Endothelial cell (in vitro differentiated cells): ENCODE data around the gene NOTCH3. TPM values are rescaled to one million over a fixed set of nuclear protein-coding genes. Genes with fewer than 3 reads are reported as not detected.
A peak's percentile ranks its signal among the peaks of the same experiment; 100 is the strongest.

Experiments
- DNase-seq: peaks from one replicate; pipeline ENCODE4 v3.0.0; 2021; ENCODE audit warnings: low spot score
- H3K27ac Mint-ChIP-seq: one replicate; pipeline ENCODE4 v1.8.0; 2021; ENCODE audit warnings: mixed read lengths, inconsistent platforms; ENCODE audit not compliant: unreplicated experiment
- H3K27me3 Mint-ChIP-seq: one replicate; pipeline ENCODE4 v1.8.0; 2021; ENCODE audit warnings: mild to moderate bottlenecking, moderate library complexity, mixed read lengths, inconsistent platforms; ENCODE audit not compliant: unreplicated experiment
- H3K36me3 Mint-ChIP-seq: one replicate; pipeline ENCODE4 v1.8.0; 2021; ENCODE audit warnings: mild to moderate bottlenecking, low read depth, mixed read lengths, inconsistent platforms; ENCODE audit not compliant: unreplicated experiment
- H3K4me1 Mint-ChIP-seq: one replicate; pipeline ENCODE4 v1.8.0; 2021; ENCODE audit warnings: mild to moderate bottlenecking, mixed read lengths, inconsistent platforms; ENCODE audit not compliant: unreplicated experiment
- H3K4me3 Mint-ChIP-seq: one replicate; pipeline ENCODE4 v1.8.0; 2021; ENCODE audit warnings: mild to moderate bottlenecking, mixed read lengths, inconsistent platforms; ENCODE audit not compliant: unreplicated experiment
- H3K9me3 Mint-ChIP-seq: one replicate; pipeline ENCODE4 v1.8.0; 2021; ENCODE audit warnings: mixed read lengths, inconsistent platforms; ENCODE audit not compliant: unreplicated experiment
- CTCF ChIP-seq: fragments of 200-600 bp; sonication (generic); IDR thresholded peaks from one replicate; pipeline ENCODE4 v1.5.0; 2021; ENCODE audit warnings: antibody characterized with exemption; ENCODE audit not compliant: unreplicated experiment
- total RNA-seq: library from RNA; stranded (reverse); fragmentation: NEBNext Ultra II Directional; extraction: Animal tissue kit (Norgen Biotek cat#: 25700); gene quantifications from one replicate; pipeline ENCODE4 v1.2.1, GENCODE V29; 2021; ENCODE audit not compliant: unreplicated experiment

NOTCH3 gene
- total RNA-seq, 1 donor from 2014 or later, result 96.8 TPM

- TF ChIP-seq CTCF, result no peak
- Mint-ChIP-seq H3K27me3 (peaks cover 8% of the 10 kb centered on the region), H3K27ac (no peak overlapping the region), H3K4me3 (peak overlapping the region; percentile 70), H3K4me1 (no peaks in the 10 kb centered on the region), H3K9me3 (no peaks in the 10 kb centered on the region), H3K36me3 (peaks cover 32% of the 10 kb centered on the region)
- DNase-seq, result no peak
Measured at GRCh38 chr19:15180451-15181390, 20.1 kb downstream of the NOTCH3 start.

- TF ChIP-seq CTCF, result no peak
- no peak for DNase-seq
- Mint-ChIP-seq H3K9me3 (no peaks in the 10 kb centered on the region), H3K4me1 (no peaks in the 10 kb centered on the region), H3K27ac (no peak overlapping the region), H3K27me3 (peaks cover 7% of the 10 kb centered on the region), H3K4me3 (peak overlapping the region; percentile 11), H3K36me3 (peaks cover 29% of the 10 kb centered on the region)
Measured at GRCh38 chr19:15178629-15179308, 22.0 kb downstream of the NOTCH3 start.

GRCh38 chr19:15177269-15178116 lies 23.3 kb downstream of the NOTCH3 start:
- Mint-ChIP-seq H3K27me3 (peaks cover 7% of the 10 kb centered on the region), H3K4me3 (peak overlapping the region; percentile 18)
- DNase-seq, result peak; percentile 92

GRCh38 chr19:15175609-15176008 lies 25.2 kb downstream of the NOTCH3 start:
- Mint-ChIP-seq H3K27ac (no peak overlapping the region), H3K9me3 (no peaks in the 10 kb centered on the region), H3K36me3 (peaks cover 38% of the 10 kb centered on the region), H3K4me3 (peak overlapping the region; percentile 60), H3K27me3 (peaks cover 11% of the 10 kb centered on the region), H3K4me1 (no peaks in the 10 kb centered on the region)
- TF ChIP-seq CTCF, result no peak
- DNase-seq, result no peak

More at GRCh38 chr19:15177269-15178116, 23.3 kb downstream of the NOTCH3 start:
- peak; percentile 95 for TF ChIP-seq CTCF
- H3K27ac Mint-ChIP-seq, result no peak overlapping the region
- peaks cover 29% of the 10 kb centered on the region for H3K36me3 Mint-ChIP-seq
- no peaks in the 10 kb centered on the region for H3K4me1 Mint-ChIP-seq
- no peaks in the 10 kb centered on the region for H3K9me3 Mint-ChIP-seq
